ENCODE data around the gene VTI1B.
"Not testable (repeated sequence)": the region's sequence is repeated elsewhere in the genome, so short reads cannot be mapped to it uniquely, and the experiment has no call there.

VTI1B gene

GRCh38 chr14:67705211-67705610, 30.8 kb upstream of the VTI1B start:
- Histone ChIP-seq H3K27me3 (ENCODE audit: control insufficient read depth in 2 of 2, insufficient read depth in 2 of 2, low read length in 2 of 2) (no peaks in the 10 kb centered on the region), H3K36me3 (ENCODE audit: control insufficient read depth in 2 of 2, insufficient read depth in 2 of 2, low read length in 2 of 2) (no peaks in the 10 kb centered on the region), H3K27ac (ENCODE audit: low read depth in 2 of 2, low read length in 2 of 2) (no peak overlapping the region), H3K9me3 (ENCODE audit: control insufficient read depth in 2 of 2, low read length in 2 of 2) (no peaks in the 10 kb centered on the region), H3K4me1 (ENCODE audit: control insufficient read depth in 2 of 2, insufficient read depth in 2 of 2, low read length in 2 of 2) (no peaks in the 10 kb centered on the region), H3K9ac (ENCODE audit: low read depth in 1 of 2, low read length in 2 of 2) (no peak overlapping the region), H3K4me3 (ENCODE audit: low read length in 2 of 2) (no peak overlapping the region)

GRCh38 chr14:67704484-67705089, 30.2 kb upstream of the VTI1B start:
- H3K4me1 ChIP-seq (ENCODE audit: control insufficient read depth in 2 of 2, insufficient read depth in 2 of 2, low read length in 2 of 2): no peaks in the 10 kb centered on the region
- H3K4me3 ChIP-seq (ENCODE audit: low read length in 2 of 2): no peak overlapping the region
- H3K9ac ChIP-seq (ENCODE audit: low read depth in 1 of 2, low read length in 2 of 2): no peak overlapping the region
- H3K9me3 ChIP-seq (ENCODE audit: control insufficient read depth in 2 of 2, low read length in 2 of 2): no peaks in the 10 kb centered on the region
- no peaks in the 10 kb centered on the region for H3K27me3 ChIP-seq (ENCODE audit: control insufficient read depth in 2 of 2, insufficient read depth in 2 of 2, low read length in 2 of 2)
- H3K27ac ChIP-seq (ENCODE audit: low read depth in 2 of 2, low read length in 2 of 2): no peak overlapping the region
- H3K36me3 ChIP-seq (ENCODE audit: control insufficient read depth in 2 of 2, insufficient read depth in 2 of 2, low read length in 2 of 2): no peaks in the 10 kb centered on the region

GRCh38 chr14:67703997-67704396, 29.6 kb upstream of the VTI1B start:
- no peak overlapping the region for H3K9ac ChIP-seq (ENCODE audit: low read depth in 1 of 2, low read length in 2 of 2)

GRCh38 chr14:67701492-67701891, 27.1 kb upstream of the VTI1B start, which contains the start of gene RDH12:
Gene RDH12 (plus strand): TSS chr14:67701886. CDS start chr14:67722643, 20,757 bp downstream.
- H3K27ac ChIP-seq (ENCODE audit: low read depth in 2 of 2, low read length in 2 of 2); H3K36me3 ChIP-seq (ENCODE audit: control insufficient read depth in 2 of 2, insufficient read depth in 2 of 2, low read length in 2 of 2); H3K27me3 ChIP-seq (ENCODE audit: control insufficient read depth in 2 of 2, insufficient read depth in 2 of 2, low read length in 2 of 2); H3K4me1 ChIP-seq (ENCODE audit: control insufficient read depth in 2 of 2, insufficient read depth in 2 of 2, low read length in 2 of 2); H3K9me3 ChIP-seq (ENCODE audit: control insufficient read depth in 2 of 2, low read length in 2 of 2); H3K9ac ChIP-seq (ENCODE audit: low read depth in 1 of 2, low read length in 2 of 2); H3K4me3 ChIP-seq (ENCODE audit: low read length in 2 of 2): not testable (repeated sequence)

More at GRCh38 chr14:67703997-67704396, 29.6 kb upstream of the VTI1B start:
- no peak overlapping the region for H3K4me3 ChIP-seq (ENCODE audit: low read length in 2 of 2)
- no peak overlapping the region for H3K27ac ChIP-seq (ENCODE audit: low read depth in 2 of 2, low read length in 2 of 2)
- no peaks in the 10 kb centered on the region for H3K36me3 ChIP-seq (ENCODE audit: control insufficient read depth in 2 of 2, insufficient read depth in 2 of 2, low read length in 2 of 2)
- H3K9me3 ChIP-seq (ENCODE audit: control insufficient read depth in 2 of 2, low read length in 2 of 2): no peaks in the 10 kb centered on the region
- H3K27me3 ChIP-seq (ENCODE audit: control insufficient read depth in 2 of 2, insufficient read depth in 2 of 2, low read length in 2 of 2): no peaks in the 10 kb centered on the region
- no peaks in the 10 kb centered on the region for H3K4me1 ChIP-seq (ENCODE audit: control insufficient read depth in 2 of 2, insufficient read depth in 2 of 2, low read length in 2 of 2)

- Histone ChIP-seq H3K4me1 (ENCODE audit: control insufficient read depth in 2 of 2, insufficient read depth in 2 of 2, low read length in 2 of 2) (peaks cover 8 to 9% of the 10 kb centered on the region in 2 donors), H3K9ac (ENCODE audit: low read depth in 1 of 2, low read length in 2 of 2) (no peak overlapping the region), H3K36me3 (ENCODE audit: control insufficient read depth in 2 of 2, insufficient read depth in 2 of 2, low read length in 2 of 2) (no peaks in the 10 kb centered on the region), H3K27ac (ENCODE audit: low read depth in 2 of 2, low read length in 2 of 2) (no peak overlapping the region), H3K27me3 (ENCODE audit: control insufficient read depth in 2 of 2, insufficient read depth in 2 of 2, low read length in 2 of 2) (no peaks in the 10 kb centered on the region), H3K9me3 (ENCODE audit: control insufficient read depth in 2 of 2, low read length in 2 of 2) (no peaks in the 10 kb centered on the region), H3K4me3 (ENCODE audit: low read length in 2 of 2) (no peak overlapping the region)
Measured at GRCh38 chr14:67698179-67698578, 23.7 kb upstream of the VTI1B start.

GRCh38 chr14:67697006-67697405, 22.6 kb upstream of the VTI1B start:
- no peak overlapping the region for H3K4me3 ChIP-seq (ENCODE audit: low read length in 2 of 2)
- H3K27ac ChIP-seq (ENCODE audit: low read depth in 2 of 2, low read length in 2 of 2): no peak overlapping the region
- peaks cover 0 to under 1% of the 10 kb centered on the region in 2 donors for H3K36me3 ChIP-seq (ENCODE audit: control insufficient read depth in 2 of 2, insufficient read depth in 2 of 2, low read length in 2 of 2)
- H3K4me1 ChIP-seq (ENCODE audit: control insufficient read depth in 2 of 2, insufficient read depth in 2 of 2, low read length in 2 of 2): peaks cover 8 to 9% of the 10 kb centered on the region in 2 donors
- no peaks in the 10 kb centered on the region for H3K9me3 ChIP-seq (ENCODE audit: control insufficient read depth in 2 of 2, low read length in 2 of 2)
- H3K27me3 ChIP-seq (ENCODE audit: control insufficient read depth in 2 of 2, insufficient read depth in 2 of 2, low read length in 2 of 2): no peaks in the 10 kb centered on the region
- no peak overlapping the region for H3K9ac ChIP-seq (ENCODE audit: low read depth in 1 of 2, low read length in 2 of 2)

- no peaks in the 10 kb centered on the region for H3K9me3 ChIP-seq (ENCODE audit: control insufficient read depth in 2 of 2, low read length in 2 of 2)
- H3K36me3 ChIP-seq (ENCODE audit: control insufficient read depth in 2 of 2, insufficient read depth in 2 of 2, low read length in 2 of 2): peaks cover 9 to 13% of the 10 kb centered on the region in 2 donors
- H3K27ac ChIP-seq (ENCODE audit: low read depth in 2 of 2, low read length in 2 of 2): peak within 1 kb of the TSS; percentile 81 to 92
- peak within 1 kb of the TSS; percentile 82 to 88 for H3K9ac ChIP-seq (ENCODE audit: low read depth in 1 of 2, low read length in 2 of 2)
- H3K4me3 ChIP-seq (ENCODE audit: low read length in 2 of 2): peak within 1 kb of the TSS; percentile 90 to 94
- no peaks in the 10 kb centered on the region for H3K27me3 ChIP-seq (ENCODE audit: control insufficient read depth in 2 of 2, insufficient read depth in 2 of 2, low read length in 2 of 2)
- peaks cover 8 to 9% of the 10 kb centered on the region in 2 donors for H3K4me1 ChIP-seq (ENCODE audit: control insufficient read depth in 2 of 2, insufficient read depth in 2 of 2, low read length in 2 of 2)
Measured at GRCh38 chr14:67695394-67695949, 21.0 kb upstream of the VTI1B start, which contains the start of gene RDH11. Gene RDH11 (minus strand): TSS chr14:67695764. CDS start chr14:67695703, 61 bp downstream.

- H3K9me3 ChIP-seq (ENCODE audit: control insufficient read depth in 2 of 2, low read length in 2 of 2): no peaks in the 10 kb centered on the region
- no peaks in the 10 kb centered on the region for H3K27me3 ChIP-seq (ENCODE audit: control insufficient read depth in 2 of 2, insufficient read depth in 2 of 2, low read length in 2 of 2)
- H3K4me3 ChIP-seq (ENCODE audit: low read length in 2 of 2): peak overlapping the region; percentile 90 to 94
Measured at GRCh38 chr14:67694791-67695393, 20.5 kb upstream of the VTI1B start.

GRCh38 chr14:67690011-67690410, 15.6 kb upstream of the VTI1B start:
- Histone ChIP-seq H3K9me3 (ENCODE audit: control insufficient read depth in 2 of 2, low read length in 2 of 2) (no peaks in the 10 kb centered on the region), H3K27me3 (ENCODE audit: control insufficient read depth in 2 of 2, insufficient read depth in 2 of 2, low read length in 2 of 2) (no peaks in the 10 kb centered on the region), H3K36me3 (ENCODE audit: control insufficient read depth in 2 of 2, insufficient read depth in 2 of 2, low read length in 2 of 2) (peaks cover 27 to 39% of the 10 kb centered on the region in 2 donors), H3K27ac (ENCODE audit: low read depth in 2 of 2, low read length in 2 of 2) (no peak overlapping the region), H3K9ac (ENCODE audit: low read depth in 1 of 2, low read length in 2 of 2) (no peak overlapping the region), H3K4me1 (ENCODE audit: control insufficient read depth in 2 of 2, insufficient read depth in 2 of 2, low read length in 2 of 2) (peaks cover 4 to 8% of the 10 kb centered on the region in 2 donors), H3K4me3 (ENCODE audit: low read length in 2 of 2) (no peak overlapping the region)

More at GRCh38 chr14:67694791-67695393, 20.5 kb upstream of the VTI1B start:
- Histone ChIP-seq H3K9ac (ENCODE audit: low read depth in 1 of 2, low read length in 2 of 2) (peak overlapping the region; percentile 82 to 88), H3K27ac (ENCODE audit: low read depth in 2 of 2, low read length in 2 of 2) (peak overlapping the region; percentile 81 to 92), H3K36me3 (ENCODE audit: control insufficient read depth in 2 of 2, insufficient read depth in 2 of 2, low read length in 2 of 2) (peaks cover 15 to 19% of the 10 kb centered on the region in 2 donors), H3K4me1 (ENCODE audit: control insufficient read depth in 2 of 2, insufficient read depth in 2 of 2, low read length in 2 of 2) (peaks cover 8 to 9% of the 10 kb centered on the region in 2 donors)

GRCh38 chr14:67683842-67684241, 9.4 kb upstream of the VTI1B start:
- no peaks in the 10 kb centered on the region for H3K9me3 ChIP-seq (ENCODE audit: control insufficient read depth in 2 of 2, low read length in 2 of 2)
- peaks cover 7 to 22% of the 10 kb centered on the region in 2 donors for H3K36me3 ChIP-seq (ENCODE audit: control insufficient read depth in 2 of 2, insufficient read depth in 2 of 2, low read length in 2 of 2)
- no peaks in the 10 kb centered on the region for H3K4me1 ChIP-seq (ENCODE audit: control insufficient read depth in 2 of 2, insufficient read depth in 2 of 2, low read length in 2 of 2)
- H3K27me3 ChIP-seq (ENCODE audit: control insufficient read depth in 2 of 2, insufficient read depth in 2 of 2, low read length in 2 of 2): no peaks in the 10 kb centered on the region
- no peak overlapping the region for H3K9ac ChIP-seq (ENCODE audit: low read depth in 1 of 2, low read length in 2 of 2)
- H3K4me3 ChIP-seq (ENCODE audit: low read length in 2 of 2): no peak overlapping the region
- H3K27ac ChIP-seq (ENCODE audit: low read depth in 2 of 2, low read length in 2 of 2): no peak overlapping the region

Measured in mucosa of rectum (tissue), 2 donors.